Fibroblast of the aortic adventitia (primary cell): ENCODE results near the gene TTF2. TPM values are rescaled to one million over a fixed set of nuclear protein-coding genes. Genes with fewer than 3 reads are reported as not detected.
"Not testable (repeated sequence)": the region's sequence is repeated elsewhere in the genome, so short reads cannot be mapped to it uniquely, and the experiment has no call there.

Experiments
- DNase-seq: peaks from one replicate; pipeline ENCODE4 v3.0.0-alpha.2; 2010; ENCODE audit warnings: low read depth
- H3K4me3 ChIP-seq: 2 replicates; pipeline ENCODE4 v1.5.1; 2011; ENCODE audit warnings: low read depth, mild to moderate bottlenecking, control low read depth, low read length, moderate library complexity
- total RNA-seq: library from RNA; depleted of rRNA; stranded (reverse); fragments of >200 nt; gene quantifications from 2 replicates; pipeline ENCODE4 v1.2.3, GENCODE V29; 2012; ENCODE audit warnings: low replicate concordance
- TF ChIP-seq, protein P1 (sequence below): IDR thresholded peaks from 2 replicates; pipeline ENCODE4 v1.5.1; 2011; ENCODE audit warnings: mild to moderate bottlenecking, low read length, control low read depth, inconsistent platforms; ENCODE audit not compliant: insufficient read depth

Gene TTF2
- total RNA-seq, 1 donor, result 11.0 TPM

DNA sequence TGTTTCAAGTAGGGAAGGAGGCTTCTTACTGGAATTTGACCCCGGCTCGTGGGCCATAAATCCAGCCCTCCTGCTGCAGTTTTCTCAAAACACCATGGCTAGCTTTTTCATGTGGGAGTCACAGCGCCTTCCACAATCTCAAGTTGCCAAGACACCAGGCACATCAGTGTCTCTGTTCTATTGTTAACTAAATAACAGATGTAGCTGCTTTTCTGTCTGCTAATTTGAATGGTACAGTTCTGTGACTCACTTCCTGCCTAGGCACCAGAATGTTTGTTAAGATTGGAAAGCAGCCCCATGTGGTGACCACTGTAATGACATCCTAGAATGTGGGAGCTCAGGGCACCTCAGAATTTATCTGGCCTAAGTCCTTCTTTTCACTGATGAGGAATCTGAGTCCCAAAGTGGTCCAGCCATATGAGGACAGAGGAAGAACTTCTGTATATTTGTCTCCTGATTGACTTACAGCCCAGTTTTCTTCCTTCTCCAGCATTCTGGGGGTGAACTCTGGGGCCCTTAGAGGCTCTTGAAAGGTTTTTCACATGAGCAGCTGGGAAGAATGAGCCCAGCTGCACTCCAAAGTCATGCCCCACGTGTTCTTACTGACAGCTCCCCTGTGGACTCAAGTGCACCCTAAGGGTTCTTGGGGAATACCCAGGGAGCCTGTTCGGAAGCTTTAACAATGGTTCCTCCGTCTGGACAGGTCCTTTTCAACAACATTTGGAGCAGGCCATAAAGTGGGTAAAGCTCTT lies 33.9 kb downstream of the TTF2 start:
- DNase-seq, result peak; percentile 83
- no peak overlapping the region for H3K4me3 ChIP-seq
- TF ChIP-seq, protein P1, sequence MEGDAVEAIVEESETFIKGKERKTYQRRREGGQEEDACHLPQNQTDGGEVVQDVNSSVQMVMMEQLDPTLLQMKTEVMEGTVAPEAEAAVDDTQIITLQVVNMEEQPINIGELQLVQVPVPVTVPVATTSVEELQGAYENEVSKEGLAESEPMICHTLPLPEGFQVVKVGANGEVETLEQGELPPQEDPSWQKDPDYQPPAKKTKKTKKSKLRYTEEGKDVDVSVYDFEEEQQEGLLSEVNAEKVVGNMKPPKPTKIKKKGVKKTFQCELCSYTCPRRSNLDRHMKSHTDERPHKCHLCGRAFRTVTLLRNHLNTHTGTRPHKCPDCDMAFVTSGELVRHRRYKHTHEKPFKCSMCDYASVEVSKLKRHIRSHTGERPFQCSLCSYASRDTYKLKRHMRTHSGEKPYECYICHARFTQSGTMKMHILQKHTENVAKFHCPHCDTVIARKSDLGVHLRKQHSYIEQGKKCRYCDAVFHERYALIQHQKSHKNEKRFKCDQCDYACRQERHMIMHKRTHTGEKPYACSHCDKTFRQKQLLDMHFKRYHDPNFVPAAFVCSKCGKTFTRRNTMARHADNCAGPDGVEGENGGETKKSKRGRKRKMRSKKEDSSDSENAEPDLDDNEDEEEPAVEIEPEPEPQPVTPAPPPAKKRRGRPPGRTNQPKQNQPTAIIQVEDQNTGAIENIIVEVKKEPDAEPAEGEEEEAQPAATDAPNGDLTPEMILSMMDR, result peak; percentile 49

DNA sequence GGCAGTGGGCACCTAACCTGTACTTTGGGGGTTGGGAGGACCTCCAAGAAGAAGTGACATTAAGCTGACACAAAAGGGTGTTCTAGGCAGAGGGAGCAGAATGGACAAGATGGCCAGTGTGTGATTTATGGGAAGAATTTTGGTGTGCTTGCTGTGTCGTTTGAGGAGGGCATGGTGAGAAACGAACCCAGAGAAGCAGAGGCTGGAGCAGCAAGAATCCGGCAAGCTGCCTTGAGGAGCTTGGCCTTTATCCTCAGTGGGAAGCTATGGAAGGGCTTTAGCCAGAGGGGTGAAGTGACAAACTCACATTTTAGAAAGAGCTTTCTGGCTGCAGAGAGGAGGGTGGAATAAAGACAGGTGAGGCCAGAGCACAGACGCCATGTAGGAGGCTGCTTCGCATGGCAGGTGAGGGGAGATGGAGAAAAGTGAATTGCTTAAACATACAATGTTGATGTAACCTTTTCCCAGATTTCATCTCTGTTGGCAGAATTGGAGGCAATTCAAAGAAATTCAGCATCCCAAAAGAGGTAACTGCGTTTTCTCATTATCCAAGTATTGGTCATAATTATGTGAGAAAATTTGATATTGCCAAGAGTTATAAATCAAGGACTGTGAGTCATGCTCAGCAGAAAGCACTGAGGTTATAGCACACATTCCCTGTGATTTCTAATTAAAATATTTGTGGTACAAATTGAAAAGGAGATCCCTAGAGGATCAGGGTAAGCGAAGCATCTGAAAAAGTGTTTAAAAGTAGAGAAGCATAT lies 34.9 kb downstream of the TTF2 start:
- TF ChIP-seq, protein P1, result no peak

DNA sequence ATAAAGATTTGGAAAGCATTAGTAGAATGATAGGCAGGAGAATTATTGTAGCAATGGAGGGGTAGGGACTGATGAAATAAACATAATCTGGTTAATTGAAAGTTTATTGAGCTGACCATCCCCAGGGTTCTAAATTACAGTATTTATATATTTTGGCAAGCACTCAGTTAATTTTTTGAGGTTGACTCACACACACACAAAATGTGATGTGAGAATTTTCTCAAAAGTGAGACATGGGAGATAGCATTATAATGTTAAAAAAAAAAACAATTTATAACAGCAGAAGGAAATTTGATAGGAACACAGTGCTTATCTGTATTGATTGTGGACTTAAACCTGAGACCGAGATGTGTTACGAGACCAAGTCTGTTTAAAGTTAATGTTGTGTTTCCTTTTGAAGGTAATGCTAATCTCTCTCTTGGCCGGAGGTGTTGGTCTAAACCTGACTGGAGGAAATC lies 36.9 kb downstream of the TTF2 start:
- DNase-seq, result peak; percentile 54
- H3K4me3 ChIP-seq, result no peak overlapping the region
- TF ChIP-seq, protein P1, result no peak

More for the DNA sequence above, 34.9 kb downstream of the TTF2 start:
- DNase-seq, result peak; percentile 70
- no peak overlapping the region for H3K4me3 ChIP-seq

DNA sequence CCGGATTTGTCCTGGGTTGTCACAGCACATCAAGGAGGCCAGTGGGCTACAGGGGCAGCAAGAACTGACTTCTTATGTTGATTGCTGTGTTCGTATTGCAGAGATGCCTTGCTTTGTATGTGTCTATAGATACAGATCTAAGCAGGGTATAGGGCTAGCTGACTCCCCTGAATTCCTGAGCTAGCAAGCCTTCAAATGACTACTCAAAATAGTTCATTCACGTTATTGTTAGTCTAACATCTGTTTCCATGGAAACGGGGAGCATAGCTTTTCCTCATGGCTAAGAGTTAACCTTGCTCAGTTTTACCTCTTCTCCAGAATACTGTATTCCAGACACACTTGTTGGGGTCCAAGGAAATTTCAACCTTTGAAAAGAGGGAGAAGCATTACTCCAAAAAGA lies 37.3 kb downstream of the TTF2 start:
- H3K4me3 ChIP-seq, result no peak overlapping the region

DNA sequence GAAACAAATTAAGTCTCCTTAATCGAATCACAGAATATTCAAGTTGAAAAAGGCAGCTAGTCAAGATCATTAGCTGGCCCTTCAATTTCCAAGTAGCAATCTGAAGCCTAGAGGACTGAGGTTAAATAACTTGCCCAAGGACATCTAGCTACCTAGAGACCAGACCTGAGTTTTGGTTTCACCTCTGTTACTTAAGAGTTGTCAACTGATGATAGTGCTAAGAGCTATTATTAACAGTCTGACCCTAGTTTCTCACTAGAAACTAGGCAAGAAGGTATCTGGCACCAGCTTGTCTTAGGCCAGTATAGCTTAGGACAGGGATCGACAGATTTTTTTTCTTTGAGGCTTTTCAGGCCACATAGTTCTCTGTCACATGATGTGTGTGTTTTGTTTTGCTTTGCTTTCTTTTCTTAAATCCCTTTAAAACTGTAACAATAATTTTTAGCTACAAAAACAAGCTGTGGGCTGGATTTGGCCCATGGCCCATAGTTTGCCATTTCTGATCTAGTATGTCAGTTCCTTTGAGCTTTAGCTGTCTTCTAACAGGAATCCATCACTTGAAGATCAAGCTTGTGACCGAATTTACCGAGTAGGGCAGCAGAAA lies 38.3 kb downstream of the TTF2 start:
- DNase-seq, result no peak
- TF ChIP-seq, protein P1, result no peak
- H3K4me3 ChIP-seq, result no peak overlapping the region

More for the DNA sequence above, 37.3 kb downstream of the TTF2 start:
- TF ChIP-seq, protein P1, result no peak
- no peak for DNase-seq

DNA sequence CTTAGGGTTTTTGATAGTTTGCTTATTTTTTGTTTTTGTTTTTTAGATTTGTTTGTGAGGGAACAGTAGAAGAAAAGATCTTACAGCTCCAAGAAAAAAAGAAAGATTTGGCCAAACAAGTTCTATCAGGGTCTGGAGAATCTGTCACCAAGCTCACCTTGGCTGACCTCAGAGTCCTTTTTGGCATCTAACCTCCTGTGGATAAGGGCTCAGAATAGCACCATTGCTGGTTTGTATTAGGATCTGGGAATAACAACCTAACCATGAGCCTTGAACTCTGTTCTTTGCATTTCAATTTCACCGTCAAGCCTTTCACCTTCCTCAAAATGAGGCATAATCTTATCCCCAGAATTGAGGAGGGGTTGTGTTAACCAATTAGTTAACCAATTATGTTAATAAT lies 41.2 kb downstream of the TTF2 start:
- no peak overlapping the region for H3K4me3 ChIP-seq
- TF ChIP-seq, protein P1, result no peak
- no peak for DNase-seq

DNA sequence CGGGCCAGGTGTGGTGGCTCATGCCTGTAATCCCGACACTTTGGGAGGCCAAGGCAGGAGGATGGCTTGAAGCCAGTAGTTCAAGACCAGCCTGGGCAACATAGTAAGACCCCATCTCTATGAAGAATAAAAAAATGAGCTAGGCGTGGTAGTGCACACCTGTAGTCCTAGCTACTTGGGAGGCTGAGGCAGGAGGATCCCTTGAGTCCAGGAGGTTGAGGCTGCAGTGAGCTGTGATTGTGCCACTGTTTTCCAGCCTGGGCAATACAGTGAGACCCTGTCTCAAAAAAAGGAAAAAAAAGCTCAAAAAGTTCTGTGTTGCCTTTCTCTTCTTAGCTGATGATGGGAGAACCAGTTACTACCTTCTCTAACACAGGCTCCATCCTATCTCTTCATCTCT lies 41.7 kb downstream of the TTF2 start:
- not testable (repeated sequence) for H3K4me3 ChIP-seq, DNase-seq
